HepG2 (cell line): ENCODE measurements around the gene IRAK3.
"Not testable (repeated sequence)": the region's sequence is repeated elsewhere in the genome, so short reads cannot be mapped to it uniquely, and the experiment has no call there.

ENCODE experiments used
- EZH2 ChIP-seq: conservative IDR thresholded peaks from 2 replicates; pipeline ENCODE4 v1.6.1; 2012; ENCODE audit warnings: mild to moderate bottlenecking, low read depth, low read length, moderate library complexity
- HDAC2 ChIP-seq: sonication (generic); formaldehyde crosslinking; IDR thresholded peaks from 2 replicates; pipeline ENCODE4 v1.4.0; 2020; ENCODE audit warnings: missing genetic modification reagents
- JUND ChIP-seq: sonication (generic); formaldehyde crosslinking; IDR thresholded peaks from 2 replicates; pipeline ENCODE4 v1.8.0; 2022; ENCODE audit warnings: mild to moderate bottlenecking, missing genetic modification reagents
- RXRA ChIP-seq: sonication (generic); formaldehyde crosslinking; IDR thresholded peaks from 2 replicates; pipeline ENCODE4 v1.5.1; 2020; ENCODE audit warnings: missing genetic modification reagents
- YY1 ChIP-seq: IDR thresholded peaks from 2 replicates; pipeline ENCODE4 v1.6.1; 2011; ENCODE audit warnings: low read length, low read depth, moderate library complexity, mild to moderate bottlenecking; ENCODE audit not compliant: insufficient read depth, insufficient replicate concordance
- ZNF274 ChIP-seq: sonication (generic); formaldehyde crosslinking; IDR thresholded peaks from 2 replicates; pipeline ENCODE4 v1.5.1; 2020; ENCODE audit warnings: mild to moderate bottlenecking, missing genetic modification reagents
- ZNF567 ChIP-seq: sonication (generic); formaldehyde crosslinking; IDR thresholded peaks from 2 replicates; pipeline ENCODE4 v1.8.1; 2023; ENCODE audit warnings: mild to moderate bottlenecking, missing genetic modification reagents, borderline replicate concordance
- ZNF766 ChIP-seq: sonication (generic); formaldehyde crosslinking; IDR thresholded peaks from 2 replicates; pipeline ENCODE4 v1.5.0; 2020; ENCODE audit warnings: missing genetic modification reagents, borderline replicate concordance
- TF ChIP-seq, protein P1 (sequence below): sonication (generic); formaldehyde crosslinking; IDR thresholded peaks from 2 replicates; pipeline ENCODE4 v1.4.0; 2020; ENCODE audit warnings: missing genetic modification reagents
- TF ChIP-seq, protein P2 (sequence below): sonication (generic); formaldehyde crosslinking; IDR thresholded peaks from 2 replicates; pipeline ENCODE4 v1.5.0; 2020; ENCODE audit warnings: mild to moderate bottlenecking, missing genetic modification reagents, moderate library complexity
- TF ChIP-seq, protein P3 (sequence below): sonication (generic); formaldehyde crosslinking; IDR thresholded peaks from 2 replicates; pipeline ENCODE4 v1.4.0; 2020; ENCODE audit warnings: missing genetic modification reagents

DNA sequence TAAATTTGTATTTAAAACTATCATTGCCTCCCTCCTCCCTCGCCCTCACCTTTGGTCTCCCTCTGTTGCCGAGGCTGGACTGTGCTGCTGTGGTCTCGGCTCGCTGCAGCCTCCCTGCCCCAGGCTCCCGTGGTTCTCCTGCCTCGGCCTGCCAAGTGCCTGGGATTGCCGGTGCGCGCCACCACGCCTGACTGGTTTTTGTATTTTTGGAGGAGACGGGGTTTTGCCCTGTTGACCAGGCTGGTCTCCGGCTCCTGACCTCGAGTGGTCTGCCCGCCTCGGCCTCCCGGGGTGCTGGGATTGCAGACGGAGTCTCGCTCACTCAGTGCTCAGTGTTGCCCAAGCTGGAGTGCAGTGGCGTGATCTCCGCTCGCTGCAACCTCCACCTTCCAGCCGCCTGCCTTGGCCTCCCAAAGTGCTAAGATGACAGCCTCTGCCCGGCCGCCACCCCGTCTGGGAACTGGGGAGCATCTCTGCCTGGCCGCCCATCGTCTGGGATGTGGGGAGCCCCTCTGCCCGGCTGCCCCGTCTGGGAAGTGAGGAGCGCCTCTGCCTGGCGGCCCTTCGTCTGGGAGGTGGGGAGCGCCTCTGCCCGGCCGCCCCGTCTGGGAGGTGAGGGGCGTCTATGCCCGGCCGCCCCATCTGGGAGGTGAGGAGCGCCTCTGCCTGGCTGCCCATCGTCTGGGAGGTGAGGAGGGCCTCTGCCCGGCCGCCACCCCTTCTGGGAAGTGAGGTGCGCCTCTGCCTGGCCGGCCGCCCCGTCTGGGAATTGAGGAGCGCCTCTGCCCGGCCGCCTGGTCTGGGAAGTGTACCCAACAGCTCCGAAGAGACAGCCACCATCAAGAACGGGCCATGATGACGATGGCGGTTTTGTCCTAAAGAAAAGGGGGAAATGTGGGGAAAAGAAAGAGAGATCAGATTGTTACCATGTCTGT is 14.4 kb upstream of the IRAK3 start:
- TF ChIP-seq, protein P1, sequence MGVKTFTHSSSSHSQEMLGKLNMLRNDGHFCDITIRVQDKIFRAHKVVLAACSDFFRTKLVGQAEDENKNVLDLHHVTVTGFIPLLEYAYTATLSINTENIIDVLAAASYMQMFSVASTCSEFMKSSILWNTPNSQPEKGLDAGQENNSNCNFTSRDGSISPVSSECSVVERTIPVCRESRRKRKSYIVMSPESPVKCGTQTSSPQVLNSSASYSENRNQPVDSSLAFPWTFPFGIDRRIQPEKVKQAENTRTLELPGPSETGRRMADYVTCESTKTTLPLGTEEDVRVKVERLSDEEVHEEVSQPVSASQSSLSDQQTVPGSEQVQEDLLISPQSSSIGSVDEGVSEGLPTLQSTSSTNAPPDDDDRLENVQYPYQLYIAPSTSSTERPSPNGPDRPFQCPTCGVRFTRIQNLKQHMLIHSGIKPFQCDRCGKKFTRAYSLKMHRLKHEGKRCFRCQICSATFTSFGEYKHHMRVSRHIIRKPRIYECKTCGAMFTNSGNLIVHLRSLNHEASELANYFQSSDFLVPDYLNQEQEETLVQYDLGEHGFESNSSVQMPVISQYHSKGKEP (CRISPR knock-in tag), result not testable (repeated sequence)
- TF ChIP-seq ZNF567 (CRISPR knock-in tag); YY1; ZNF274; RXRA (CRISPR knock-in tag); JUND; EZH2; ZNF766 (CRISPR knock-in tag); HDAC2 (CRISPR knock-in tag): not testable (repeated sequence)
- TF ChIP-seq, protein P2, sequence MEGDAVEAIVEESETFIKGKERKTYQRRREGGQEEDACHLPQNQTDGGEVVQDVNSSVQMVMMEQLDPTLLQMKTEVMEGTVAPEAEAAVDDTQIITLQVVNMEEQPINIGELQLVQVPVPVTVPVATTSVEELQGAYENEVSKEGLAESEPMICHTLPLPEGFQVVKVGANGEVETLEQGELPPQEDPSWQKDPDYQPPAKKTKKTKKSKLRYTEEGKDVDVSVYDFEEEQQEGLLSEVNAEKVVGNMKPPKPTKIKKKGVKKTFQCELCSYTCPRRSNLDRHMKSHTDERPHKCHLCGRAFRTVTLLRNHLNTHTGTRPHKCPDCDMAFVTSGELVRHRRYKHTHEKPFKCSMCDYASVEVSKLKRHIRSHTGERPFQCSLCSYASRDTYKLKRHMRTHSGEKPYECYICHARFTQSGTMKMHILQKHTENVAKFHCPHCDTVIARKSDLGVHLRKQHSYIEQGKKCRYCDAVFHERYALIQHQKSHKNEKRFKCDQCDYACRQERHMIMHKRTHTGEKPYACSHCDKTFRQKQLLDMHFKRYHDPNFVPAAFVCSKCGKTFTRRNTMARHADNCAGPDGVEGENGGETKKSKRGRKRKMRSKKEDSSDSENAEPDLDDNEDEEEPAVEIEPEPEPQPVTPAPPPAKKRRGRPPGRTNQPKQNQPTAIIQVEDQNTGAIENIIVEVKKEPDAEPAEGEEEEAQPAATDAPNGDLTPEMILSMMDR (CRISPR knock-in tag), result not testable (repeated sequence)
- TF ChIP-seq, protein P3, sequence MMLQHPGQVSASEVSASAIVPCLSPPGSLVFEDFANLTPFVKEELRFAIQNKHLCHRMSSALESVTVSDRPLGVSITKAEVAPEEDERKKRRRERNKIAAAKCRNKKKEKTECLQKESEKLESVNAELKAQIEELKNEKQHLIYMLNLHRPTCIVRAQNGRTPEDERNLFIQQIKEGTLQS (CRISPR knock-in tag), result not testable (repeated sequence)
